HG02840 (cell line): ENCODE data around the gene NFYC.

Source experiments
- ATAC-seq: cut with Tn5 transposase; IDR thresholded peaks from one replicate; pipeline ENCODE4 v1.9.1; 2021; ENCODE audit warnings: mild to moderate bottlenecking, moderate library complexity, moderate number of reproducible peaks; ENCODE audit not compliant: unreplicated experiment, low FRiP score

NFYC gene

GRCh38 chr1:40691538-40692428 lies at the start of gene NFYC:
TSS of gene NFYC (plus strand) at chr1:40691704. CDS start at chr1:40738844, 47,140 bp downstream.
- ATAC-seq: peak; percentile 83

GRCh38 chr1:40645118-40645680 lies 46.3 kb upstream of the NFYC start:
- ATAC-seq: no peak

- ATAC-seq: no peak
Measured at GRCh38 chr1:40646315-40646714, 45.2 kb upstream of the NFYC start.

GRCh38 chr1:40648200-40648599 lies 43.3 kb upstream of the NFYC start:
- ATAC-seq: no peak

- no peak for ATAC-seq
Measured at GRCh38 chr1:40648928-40649591, 42.4 kb upstream of the NFYC start.

GRCh38 chr1:40649592-40649930 lies 41.9 kb upstream of the NFYC start:
- ATAC-seq: no peak

GRCh38 chr1:40650075-40650474 lies 41.4 kb upstream of the NFYC start:
- ATAC-seq: no peak

- no peak for ATAC-seq
Measured at GRCh38 chr1:40651138-40651857, 40.2 kb upstream of the NFYC start.

- no peak for ATAC-seq
Measured at GRCh38 chr1:40652468-40652867, 39.0 kb upstream of the NFYC start.

- ATAC-seq: no peak
Measured at GRCh38 chr1:40652979-40653378, 38.5 kb upstream of the NFYC start.

GRCh38 chr1:40653851-40654537 lies 37.5 kb upstream of the NFYC start:
- ATAC-seq: no peak

GRCh38 chr1:40657046-40657445 lies 34.5 kb upstream of the NFYC start:
- ATAC-seq: no peak

- ATAC-seq: no peak
Measured at GRCh38 chr1:40658751-40659648, 32.5 kb upstream of the NFYC start.

- ATAC-seq: no peak
Measured at GRCh38 chr1:40659649-40659947, 31.9 kb upstream of the NFYC start.

- ATAC-seq: no peak
Measured at GRCh38 chr1:40661678-40662077, 29.8 kb upstream of the NFYC start.

- no peak for ATAC-seq
Measured at GRCh38 chr1:40662151-40662550, 29.4 kb upstream of the NFYC start.

GRCh38 chr1:40662864-40663263 lies 28.6 kb upstream of the NFYC start:
- ATAC-seq: no peak

GRCh38 chr1:40663324-40664166 lies 28.0 kb upstream of the NFYC start:
- ATAC-seq: no peak

- no peak for ATAC-seq
Measured at GRCh38 chr1:40664167-40664537, 27.4 kb upstream of the NFYC start.
